ENCODE results near the gene HCN3. TPM values are rescaled to one million over a fixed set of nuclear protein-coding genes. Genes with fewer than 3 reads are reported as not detected.
"Not testable (repeated sequence)": the region's sequence is repeated elsewhere in the genome, so short reads cannot be mapped to it uniquely, and the experiment has no call there.

HCN3 gene
- 0.36 and 0.59 TPM in 2 replicates for total RNA-seq (2014; rRNA removed; shearing (Covaris generic))

DNA sequence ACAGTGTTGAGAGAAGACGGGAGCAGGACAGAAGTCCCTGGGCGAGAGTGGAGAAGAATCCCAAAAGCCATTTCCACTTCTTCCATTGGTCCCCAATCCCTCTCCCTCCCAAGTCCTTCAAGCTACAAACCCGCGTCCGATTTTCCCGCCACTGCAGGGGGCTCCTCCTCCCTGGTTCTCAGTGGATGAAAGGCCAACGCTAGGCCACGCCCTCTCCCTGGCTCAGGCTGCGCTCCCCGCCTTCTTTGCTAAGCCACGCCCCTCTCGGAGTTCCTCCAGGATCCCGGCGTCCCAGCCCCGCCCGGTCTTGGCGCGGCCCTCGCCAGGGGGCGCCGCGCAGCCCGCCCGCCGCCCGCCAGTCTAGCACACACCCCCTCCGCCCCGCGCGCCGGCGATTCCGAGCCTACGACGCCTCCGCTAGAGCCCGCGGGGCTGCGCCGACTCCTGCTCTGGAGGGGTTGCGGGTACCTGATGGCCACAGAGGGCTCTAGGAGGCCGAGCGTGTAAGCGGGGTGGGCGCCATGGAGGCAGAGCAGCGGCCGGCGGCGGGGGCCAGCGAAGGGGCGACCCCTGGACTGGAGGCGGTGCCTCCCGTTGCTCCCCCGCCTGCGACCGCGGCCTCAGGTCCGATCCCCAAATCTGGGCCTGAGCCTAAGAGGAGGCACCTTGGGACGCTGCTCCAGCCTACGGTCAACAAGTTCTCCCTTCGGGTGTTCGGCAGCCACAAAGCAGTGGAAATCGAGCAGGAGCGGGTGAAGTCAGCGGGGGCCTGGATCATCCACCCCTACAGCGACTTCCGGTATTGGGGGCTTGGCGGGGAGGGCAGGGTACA lies at the start of gene HCN3:
Gene HCN3, plus strand, starts transcription at position 394 of the 832 bp plus-strand sequence. Its CDS starts 128 bp downstream, at position 522.
- DNase-seq (ENCODE audit: low read depth) = peak; percentile 91

DNA sequence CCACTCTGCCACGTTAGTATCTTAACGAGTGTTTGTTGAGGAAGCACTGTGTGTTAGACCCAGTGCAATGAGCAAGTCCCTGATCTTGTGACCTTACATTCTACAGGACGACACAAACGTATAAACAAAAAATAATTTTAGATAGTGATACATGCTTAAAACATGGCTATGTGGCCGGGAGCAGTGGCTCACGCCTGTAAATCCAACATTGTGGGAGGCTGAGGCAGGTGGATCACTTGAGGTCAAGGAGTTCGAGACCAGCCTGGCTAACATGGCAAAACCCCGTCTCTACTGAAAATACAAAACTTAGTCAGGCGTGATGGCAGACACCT lies 49.2 kb upstream of the HCN3 start:
- DNase-seq (ENCODE audit: low read depth) = no peak

- not testable (repeated sequence) for DNase-seq (ENCODE audit: low read depth)
Measured at GRCh38 chr1:155231302-155231701, 46.0 kb upstream of the HCN3 start.

GRCh38 chr1:155232001-155232978 lies 45.0 kb upstream of the HCN3 start:
- not testable (repeated sequence) for DNase-seq (ENCODE audit: low read depth)

GRCh38 chr1:155233502-155233901 lies 43.8 kb upstream of the HCN3 start:
- not testable (repeated sequence) for DNase-seq (ENCODE audit: low read depth)

- DNase-seq (ENCODE audit: low read depth) = not testable (repeated sequence)
Measured at GRCh38 chr1:155235375-155235774, 41.9 kb upstream of the HCN3 start.

DNA sequence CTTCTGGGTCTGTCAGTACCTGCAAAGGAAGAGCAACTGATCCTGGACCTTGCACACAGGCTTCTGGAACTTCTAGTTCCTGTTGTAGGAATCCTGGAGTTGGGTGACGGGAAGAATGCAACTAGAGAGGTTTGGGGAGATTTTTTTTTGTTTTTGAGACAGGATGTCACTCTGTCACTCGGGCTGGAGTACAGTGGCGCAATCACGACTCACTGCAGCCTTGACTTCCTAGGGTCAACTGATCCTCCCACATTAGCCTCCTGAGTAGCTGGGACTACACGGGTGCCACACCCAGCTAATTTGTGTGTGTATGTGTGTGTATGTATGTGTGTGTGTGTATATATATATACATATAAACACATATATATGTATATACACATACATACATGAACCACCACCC lies 40.8 kb upstream of the HCN3 start:
- DNase-seq (ENCODE audit: low read depth) = no peak

DNA sequence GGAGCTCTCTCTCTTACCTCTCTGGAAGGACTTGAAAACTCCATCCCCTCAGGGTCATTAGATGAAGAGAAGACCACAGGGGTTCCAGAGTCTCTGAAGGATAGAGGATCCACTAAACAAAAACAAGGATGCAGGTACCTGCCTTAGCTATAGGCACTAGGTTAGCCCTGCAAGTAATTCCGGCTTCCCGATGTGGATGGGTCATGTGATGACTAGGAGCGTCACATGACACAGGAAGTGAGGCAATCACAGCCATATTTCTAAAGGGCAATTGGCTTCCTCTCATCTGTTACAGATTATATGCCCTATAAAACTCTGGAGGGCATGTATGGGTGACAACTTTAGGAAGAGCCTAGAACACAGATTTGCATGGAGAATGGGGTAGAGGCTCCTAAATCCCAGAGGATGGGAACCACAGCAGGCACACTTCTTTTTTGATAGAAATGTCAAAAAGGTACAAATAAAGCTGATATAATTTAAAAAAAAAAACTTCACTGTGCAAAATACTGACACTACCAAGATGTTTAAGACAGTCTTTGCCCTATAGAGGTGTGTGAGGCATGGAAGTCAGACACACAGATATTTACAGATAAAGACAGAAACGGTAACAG lies 36.1 kb upstream of the HCN3 start:
- DNase-seq (ENCODE audit: low read depth) = peak; percentile 86

- DNase-seq (ENCODE audit: low read depth) = peak; percentile 37
Measured at GRCh38 chr1:155241841-155242264, 35.4 kb upstream of the HCN3 start.

DNA sequence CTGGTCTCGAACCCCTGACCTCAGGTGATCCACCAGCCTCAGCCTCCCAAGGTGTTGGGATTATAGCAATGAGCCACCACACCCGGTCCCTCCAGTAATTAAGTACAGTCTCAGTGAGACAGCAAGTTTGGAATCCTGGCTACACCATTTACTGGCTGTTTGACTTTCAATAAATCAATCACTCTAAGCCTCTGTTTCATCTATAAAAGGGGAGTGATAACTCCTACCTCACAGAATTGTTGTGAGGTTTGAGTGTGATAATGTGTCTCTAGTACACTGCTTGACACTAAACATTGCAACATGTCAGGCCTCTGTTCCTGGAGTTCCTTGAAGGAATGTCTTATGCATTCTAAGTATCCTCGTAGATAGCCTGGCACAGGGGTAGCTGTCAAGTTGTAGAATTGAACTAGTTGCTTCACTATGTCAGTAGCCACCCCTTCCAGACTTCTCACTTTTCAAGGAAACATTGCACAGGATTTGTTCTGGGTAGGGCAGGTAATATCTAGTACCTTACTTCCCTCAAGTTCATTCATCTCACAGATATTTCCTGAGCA lies 34.4 kb upstream of the HCN3 start:
- no peak for DNase-seq (ENCODE audit: low read depth)

GRCh38 chr1:155244368-155245162 lies 32.7 kb upstream of the HCN3 start:
- peak; percentile 99 for DNase-seq (ENCODE audit: low read depth)

GRCh38 chr1:155245163-155245524 lies 32.1 kb upstream of the HCN3 start:
- no peak for DNase-seq (ENCODE audit: low read depth)

- DNase-seq (ENCODE audit: low read depth) = not testable (repeated sequence)
Measured at GRCh38 chr1:155246796-155247195, 30.5 kb upstream of the HCN3 start.

DNA sequence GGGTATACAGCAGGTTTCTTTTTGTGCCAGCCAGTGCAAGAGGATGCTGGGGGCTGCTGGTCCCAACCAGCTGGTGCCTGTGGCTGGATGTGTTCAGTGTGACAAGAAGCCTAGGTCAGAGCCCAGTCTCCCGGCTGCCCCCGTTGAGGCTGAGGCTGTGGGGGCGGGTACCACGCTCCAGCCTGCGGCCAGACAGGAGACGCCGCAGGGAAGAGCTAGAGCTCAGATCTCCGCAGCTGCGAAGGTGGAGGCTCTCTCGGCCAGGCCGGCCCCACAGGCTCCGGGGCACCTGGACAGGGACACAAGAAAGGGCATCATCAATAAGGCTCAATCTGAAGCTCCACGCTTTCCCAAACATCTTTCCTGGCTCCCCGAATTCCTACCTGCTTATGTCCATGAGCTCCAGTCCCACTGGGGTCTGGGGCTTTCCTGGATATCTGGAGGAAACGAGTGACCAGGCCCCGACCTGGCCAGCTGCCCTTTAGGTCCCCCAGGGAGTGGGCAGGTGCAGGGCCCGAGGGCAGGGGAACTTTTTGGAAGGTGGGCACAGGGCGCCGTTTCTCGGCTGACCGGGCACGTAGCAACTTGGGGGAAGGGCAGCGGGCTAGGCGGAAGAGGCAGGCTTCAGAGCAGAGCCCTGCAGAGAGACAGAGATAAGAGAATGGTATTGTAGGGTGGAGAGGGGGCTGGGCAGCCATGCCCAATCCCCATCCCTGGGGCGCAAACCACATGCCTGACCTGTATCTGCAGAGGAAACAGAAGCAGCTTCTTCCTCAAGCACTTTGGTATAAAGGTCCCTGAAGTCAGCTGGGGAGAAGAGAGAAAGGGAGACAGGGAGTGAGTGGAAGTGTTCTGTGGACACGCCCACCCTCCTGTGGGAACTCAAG lies 29.4 kb upstream of the HCN3 start:
- DNase-seq (ENCODE audit: low read depth) = no peak

GRCh38 chr1:155250246-155250632 lies 27.0 kb upstream of the HCN3 start:
- no peak for DNase-seq (ENCODE audit: low read depth)

DNA sequence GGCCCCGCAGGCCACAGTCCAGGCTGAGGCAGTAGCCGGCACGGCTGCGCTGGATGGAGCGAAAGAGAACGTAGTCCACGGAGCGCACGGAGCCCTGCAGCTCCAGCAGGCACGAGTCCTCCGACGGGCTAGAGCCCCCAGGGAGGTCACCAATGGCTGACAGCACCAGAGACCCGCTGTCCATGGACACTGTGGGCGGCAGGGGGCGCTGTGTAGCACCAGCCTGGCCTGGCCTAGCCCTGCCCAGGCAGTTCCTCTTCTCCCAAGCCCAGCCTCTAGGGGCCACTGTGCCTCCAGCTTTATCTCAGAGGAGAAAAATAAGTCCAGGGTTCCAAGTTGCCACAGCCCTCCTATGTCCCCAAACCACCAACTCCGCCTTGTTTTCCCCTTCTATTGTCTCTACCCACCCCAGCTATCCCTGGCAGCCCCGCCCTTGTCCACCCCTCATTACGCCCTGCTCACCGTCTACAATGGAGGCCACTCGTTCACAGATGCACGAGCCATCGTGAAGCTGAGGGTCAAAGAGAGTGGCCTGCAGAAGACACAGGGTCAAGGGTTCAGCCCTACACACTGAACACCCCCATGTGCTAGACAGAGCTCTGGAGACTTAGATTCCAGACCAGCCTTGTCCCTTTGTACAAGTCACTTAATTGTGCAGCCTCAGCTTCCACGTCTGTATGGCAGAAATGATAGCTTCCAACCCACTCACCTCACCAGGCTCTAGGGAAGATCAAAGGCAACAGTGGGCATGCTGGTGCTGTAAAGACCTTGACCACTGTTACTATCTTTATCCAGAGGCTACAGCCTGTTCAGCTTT lies 26.4 kb upstream of the HCN3 start:
- DNase-seq (ENCODE audit: low read depth) = peak; percentile 82

DNA sequence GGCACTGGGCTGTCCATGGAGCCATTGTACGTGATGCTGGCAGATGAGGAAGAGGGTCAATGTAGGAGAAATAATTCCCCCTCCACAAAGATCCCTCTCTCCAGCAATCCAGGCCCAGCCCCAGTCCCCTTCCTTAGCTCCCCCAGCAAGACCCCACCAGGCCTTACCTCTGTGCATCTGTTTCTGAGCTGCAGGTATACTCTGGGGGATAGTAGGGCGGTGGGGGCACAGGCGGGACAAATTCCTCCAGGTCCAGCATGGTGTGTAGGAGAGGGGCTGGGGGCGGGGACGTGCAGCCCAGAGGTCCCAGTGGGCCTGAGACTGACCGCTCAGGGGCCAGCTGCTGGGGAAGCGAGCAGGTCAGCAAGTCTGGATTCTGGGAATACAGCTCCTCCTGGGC lies 25.7 kb upstream of the HCN3 start:
- no peak for DNase-seq (ENCODE audit: low read depth)

GRCh38 chr1:155253208-155253607 lies 24.1 kb upstream of the HCN3 start:
- no peak for DNase-seq (ENCODE audit: low read depth)

DNA sequence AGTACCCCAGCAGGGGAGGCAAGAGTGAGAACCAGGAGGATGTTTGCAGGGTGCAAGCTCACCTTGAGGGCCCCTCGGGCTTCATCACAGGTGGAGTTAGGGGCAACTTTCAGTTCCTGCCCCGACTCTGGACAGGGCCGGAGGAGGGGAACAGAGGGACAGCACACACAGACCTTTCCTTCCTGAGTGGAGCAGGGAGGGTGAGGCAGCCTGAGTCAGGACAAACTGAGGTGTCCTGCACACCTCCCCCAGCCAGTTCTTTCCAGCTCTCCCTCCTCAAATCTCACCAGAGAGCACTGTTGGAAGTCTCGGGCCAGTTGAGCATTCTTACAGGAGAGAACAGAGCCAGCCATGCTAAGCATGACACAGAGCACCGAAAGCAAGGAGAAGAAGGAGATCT lies 23.5 kb upstream of the HCN3 start:
- DNase-seq (ENCODE audit: low read depth) = no peak

All from RPMI7951 (cell line).